HFF-Myc (cell line): ENCODE measurements around the gene RIN1.

Experiments used
- DNase-seq: peaks from one replicate; pipeline ENCODE4 v3.0.0-alpha.2; 2011; ENCODE audit warnings: low read depth; ENCODE audit errors: extremely low read depth
- H3K4me3 ChIP-seq: replicated peaks from 2 replicates; pipeline ENCODE4 v1.5.1; 2011; ENCODE audit warnings: low read depth, mild to moderate bottlenecking, control low read depth, low read length
- TF ChIP-seq, protein P1 (sequence below): IDR thresholded peaks from 2 replicates; pipeline ENCODE4 v1.5.1; 2012; ENCODE audit warnings: mild to moderate bottlenecking, low read depth, low read length, control low read depth; ENCODE audit errors: missing control alignments

Gene RIN1

GRCh38 chr11:66310324-66310723 lies 25.9 kb downstream of the RIN1 start:
- TF ChIP-seq, protein P1, sequence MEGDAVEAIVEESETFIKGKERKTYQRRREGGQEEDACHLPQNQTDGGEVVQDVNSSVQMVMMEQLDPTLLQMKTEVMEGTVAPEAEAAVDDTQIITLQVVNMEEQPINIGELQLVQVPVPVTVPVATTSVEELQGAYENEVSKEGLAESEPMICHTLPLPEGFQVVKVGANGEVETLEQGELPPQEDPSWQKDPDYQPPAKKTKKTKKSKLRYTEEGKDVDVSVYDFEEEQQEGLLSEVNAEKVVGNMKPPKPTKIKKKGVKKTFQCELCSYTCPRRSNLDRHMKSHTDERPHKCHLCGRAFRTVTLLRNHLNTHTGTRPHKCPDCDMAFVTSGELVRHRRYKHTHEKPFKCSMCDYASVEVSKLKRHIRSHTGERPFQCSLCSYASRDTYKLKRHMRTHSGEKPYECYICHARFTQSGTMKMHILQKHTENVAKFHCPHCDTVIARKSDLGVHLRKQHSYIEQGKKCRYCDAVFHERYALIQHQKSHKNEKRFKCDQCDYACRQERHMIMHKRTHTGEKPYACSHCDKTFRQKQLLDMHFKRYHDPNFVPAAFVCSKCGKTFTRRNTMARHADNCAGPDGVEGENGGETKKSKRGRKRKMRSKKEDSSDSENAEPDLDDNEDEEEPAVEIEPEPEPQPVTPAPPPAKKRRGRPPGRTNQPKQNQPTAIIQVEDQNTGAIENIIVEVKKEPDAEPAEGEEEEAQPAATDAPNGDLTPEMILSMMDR = no peak
- no peak for DNase-seq
- H3K4me3 ChIP-seq = no peak overlapping the region

- TF ChIP-seq, protein P1 = no peak
- H3K4me3 ChIP-seq = no peak overlapping the region
- DNase-seq = no peak
These were observed 26.8 kb downstream of the RIN1 start for GRCh38 chr11:66309475-66309874.

DNA sequence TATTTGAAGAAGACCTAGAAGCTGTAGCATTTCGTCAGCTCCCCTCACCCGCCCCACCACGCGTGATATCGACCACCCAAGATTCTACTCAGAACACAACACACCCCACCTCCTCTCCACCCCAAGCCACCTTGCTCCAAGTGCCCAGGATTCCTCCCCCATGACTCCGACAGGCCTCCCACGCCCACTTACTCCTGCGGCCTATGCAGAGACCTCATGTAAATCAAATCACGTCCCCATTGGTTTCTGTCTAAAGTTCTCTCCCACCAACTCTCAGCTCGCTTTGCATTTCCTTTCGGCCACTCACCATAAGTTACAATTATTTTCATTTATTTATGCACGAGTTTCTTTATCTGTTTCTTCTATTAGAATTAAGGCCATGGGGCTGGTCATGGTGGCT lies 33.6 kb downstream of the RIN1 start:
- H3K4me3 ChIP-seq = no peak overlapping the region
- TF ChIP-seq, protein P1 = no peak
- DNase-seq = no peak

DNA sequence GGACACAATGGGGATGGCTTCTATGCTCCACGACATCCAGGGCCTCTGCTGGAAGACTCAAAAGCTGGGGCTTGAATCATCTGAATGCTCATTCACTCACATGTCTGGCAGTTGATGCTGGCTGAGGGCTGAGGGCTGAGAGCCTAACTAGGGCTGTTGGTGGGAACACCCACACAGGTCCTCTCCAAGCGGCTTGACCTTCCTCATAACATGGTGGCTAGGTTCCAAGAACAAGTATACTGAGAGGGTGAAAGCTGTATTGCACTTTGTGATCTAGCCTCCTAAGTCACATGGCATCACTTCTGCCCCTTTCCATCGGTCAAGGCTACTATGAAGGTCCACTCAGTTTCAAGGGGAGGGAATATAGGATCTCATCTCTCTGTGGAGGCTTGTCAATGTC lies 37.0 kb downstream of the RIN1 start:
- no peak for DNase-seq
- H3K4me3 ChIP-seq = no peak overlapping the region
- TF ChIP-seq, protein P1 = no peak

DNA sequence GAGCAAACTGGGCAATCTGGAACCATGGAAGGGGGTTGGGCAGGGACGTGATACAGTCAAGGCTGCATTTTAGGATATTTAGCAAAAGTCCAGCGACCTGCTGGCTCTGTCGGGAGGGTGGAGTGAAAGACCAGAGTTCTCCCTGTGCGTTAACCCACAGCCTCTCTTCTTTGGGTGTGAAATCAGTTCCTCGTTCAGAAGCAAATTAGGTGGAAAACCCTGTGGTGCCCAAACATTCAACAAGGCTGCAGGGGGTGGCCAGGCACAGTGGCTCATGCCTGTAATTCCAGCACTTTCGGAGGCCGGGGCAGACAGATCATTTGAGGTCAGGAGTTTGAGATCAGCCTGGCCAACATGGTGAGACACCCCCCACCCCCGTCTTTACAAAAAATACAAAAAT lies 38.6 kb downstream of the RIN1 start:
- no peak for DNase-seq
- TF ChIP-seq, protein P1 = no peak
- H3K4me3 ChIP-seq = no peak overlapping the region

DNA sequence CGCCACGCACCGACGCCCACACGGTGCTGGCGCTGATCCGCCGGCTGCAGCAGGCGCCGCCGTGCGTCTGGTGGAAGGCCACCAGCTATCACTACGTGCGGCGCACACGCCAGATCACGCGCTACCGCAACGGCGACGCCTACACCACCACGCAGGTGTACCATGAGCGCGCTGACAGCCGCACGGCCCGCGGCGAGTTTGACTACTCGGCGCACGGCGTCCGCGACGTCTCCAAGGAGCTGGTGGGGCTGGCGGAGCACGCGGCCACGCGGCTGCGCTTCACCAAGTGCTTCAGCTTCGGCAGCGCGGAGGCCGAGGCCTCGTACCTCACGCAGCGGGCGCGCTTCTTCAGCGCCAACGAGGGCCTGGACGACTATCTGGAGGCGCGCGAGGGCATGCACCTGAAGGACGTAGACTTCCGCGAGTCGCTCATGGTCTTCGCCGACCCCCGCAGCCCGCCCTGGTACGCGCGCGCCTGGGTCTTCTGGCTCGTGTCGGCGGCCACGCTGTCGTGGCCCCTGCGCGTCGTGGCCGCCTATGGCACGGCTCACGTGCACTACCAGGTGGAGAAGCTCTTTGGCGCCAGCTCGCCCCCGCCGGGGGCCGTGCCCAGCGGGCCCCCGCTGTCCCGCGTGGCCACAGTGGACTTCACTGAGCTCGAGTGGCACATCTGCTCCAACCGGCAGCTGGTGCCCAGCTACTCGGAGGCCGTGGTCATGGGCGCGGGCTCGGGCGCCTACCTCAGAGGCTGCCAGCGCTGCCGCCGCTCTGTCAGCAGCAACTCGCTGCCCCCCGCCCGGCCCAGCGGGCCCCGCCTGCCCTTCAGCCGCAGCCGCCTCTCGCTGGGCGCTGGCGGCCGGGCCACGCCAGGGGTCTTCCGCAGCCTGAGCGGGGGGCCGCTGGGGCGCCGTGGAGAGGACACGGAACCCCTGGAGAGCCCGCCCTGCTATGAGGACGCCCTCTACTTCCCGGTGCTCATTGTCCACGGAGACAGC lies 41.3 kb downstream of the RIN1 start:
- no peak overlapping the region for H3K4me3 ChIP-seq

More for the DNA sequence above, 41.3 kb downstream of the RIN1 start:
- TF ChIP-seq, protein P1 = no peak
- DNase-seq = no peak
